Keratinocyte (primary cell): ENCODE measurements around the gene PLA2R1. TPM values are rescaled to one million over a fixed set of nuclear protein-coding genes. Genes with fewer than 3 reads are reported as not detected.
A peak's percentile ranks its signal among the peaks of the same experiment; 100 is the strongest.

Experiments used
- DNase-seq: peaks from one replicate; pipeline ENCODE4 v3.0.0-alpha.2; 2011; ENCODE audit warnings: low read depth, missing footprints, low spot score
- FAIRE-seq: peaks from 2 replicates; lab custom pipeline; 2011; peaks lifted over from hg19 to GRCh38; lab: Jason Lieb, UNC
- H2AFZ ChIP-seq: 2 replicates; pipeline ENCODE4 v1.6.0; 2012; ENCODE audit warnings: low read length, control low read depth, inconsistent platforms; ENCODE audit not compliant: control insufficient read depth
- H3K27ac ChIP-seq: 2 replicates; pipeline ENCODE4 v1.5.1; 2011; ENCODE audit warnings: low read length; ENCODE audit not compliant: control insufficient read depth, insufficient read depth
- H3K27me3 ChIP-seq: 3 replicates; pipeline ENCODE4 v1.6.0; 2011; ENCODE audit warnings: low read length; ENCODE audit not compliant: control insufficient read depth, insufficient read depth; ENCODE audit errors: extremely low read depth
- H3K36me3 ChIP-seq, 2 experiments: 2 replicates in 1 of 2; 3 replicates in 1 of 2; pipeline ENCODE4 v1.5.1; 2011; ENCODE audit warnings: low read length in 2 of 2, mild to moderate bottlenecking in 1 of 2; ENCODE audit not compliant: control insufficient read depth in 2 of 2, insufficient read depth in 2 of 2; ENCODE audit errors: extremely low read depth in 1 of 2
- H3K4me1 ChIP-seq: 3 replicates; pipeline ENCODE4 v1.5.1; 2011; ENCODE audit warnings: low read length; ENCODE audit not compliant: control insufficient read depth, insufficient read depth; ENCODE audit errors: extremely low read depth
- H3K4me2 ChIP-seq: 3 replicates; pipeline ENCODE4 v1.6.0; 2011; ENCODE audit warnings: low read depth, low read length; ENCODE audit not compliant: control insufficient read depth, insufficient read depth; ENCODE audit errors: extremely low read depth
- H3K4me3 ChIP-seq, 3 experiments: fragments of 200-600 bp in 1 of 3; sonication (generic) in 1 of 3; 2 replicates in 2 of 3; 3 replicates in 1 of 3; pipeline ENCODE4 v1.5.1; 2011 to 2016; ENCODE audit warnings: low read length in 3 of 3, mild to moderate bottlenecking in 3 of 3, control low read depth in 2 of 3, inconsistent platforms in 1 of 3, low read depth in 1 of 3, mixed read lengths in 1 of 3, mixed run types in 1 of 3, moderate library complexity in 1 of 3; ENCODE audit not compliant: control insufficient read depth in 2 of 3, insufficient read depth in 2 of 3; ENCODE audit errors: extremely low read depth in 1 of 3
- H3K79me2 ChIP-seq: 2 replicates; pipeline ENCODE4 v1.6.0; 2012; ENCODE audit warnings: low read length; ENCODE audit not compliant: control insufficient read depth, insufficient read depth
- H3K9ac ChIP-seq: 3 replicates; pipeline ENCODE4 v1.6.0; 2011; ENCODE audit warnings: low read length; ENCODE audit not compliant: control insufficient read depth, insufficient read depth; ENCODE audit errors: extremely low read depth
- H3K9me1 ChIP-seq: 3 replicates; pipeline ENCODE4 v1.6.0; 2011; ENCODE audit warnings: low read length; ENCODE audit not compliant: control insufficient read depth, insufficient read depth; ENCODE audit errors: extremely low read depth
- H3K9me3 ChIP-seq: 2 replicates; pipeline ENCODE4 v1.5.1; 2012; ENCODE audit warnings: low read depth, low read length; ENCODE audit not compliant: control insufficient read depth
- H4K20me1 ChIP-seq: 3 replicates; pipeline ENCODE4 v1.6.0; 2011; ENCODE audit warnings: low read length; ENCODE audit not compliant: control insufficient read depth, insufficient read depth; ENCODE audit errors: extremely low read depth
- CTCF ChIP-seq, 3 experiments: IDR thresholded peaks in 1 of 3; conservative IDR thresholded peaks in 1 of 3; optimal IDR thresholded peaks in 1 of 3; 2 replicates in 2 of 3; 3 replicates in 1 of 3; pipeline versions ENCODE3 to v1.5.1; 2011; ENCODE audit warnings: low read length in 3 of 3, mild to moderate bottlenecking in 3 of 3, moderate library complexity in 2 of 3, control low read depth in 1 of 3, inconsistent platforms in 1 of 3; ENCODE audit not compliant: insufficient read depth in 2 of 3; ENCODE audit errors: extremely low read depth in 1 of 3
- EZH2 ChIP-seq: IDR thresholded peaks from one replicate; pipeline ENCODE4 v1.6.1; 2012; ENCODE audit warnings: inconsistent platforms, mild to moderate bottlenecking, low read length, moderate library complexity
- dilution Hi-C: fragments of 300-500 bp; cut with MboI; formaldehyde crosslinking; loops from one replicate; pipeline ENCODE4 v1.7.0; 2020; ENCODE audit warnings: low sequenced_read_pairs; ENCODE audit not compliant: extremely low pct_ligation_motif_present
- polyA plus RNA-seq, 5 experiments: library from polyadenylated mRNA; depleted of rRNA in 3 of 5; stranded (reverse) in 3 of 5; stranded (forward) in 1 of 5; unstranded in 1 of 5; fragments of >200 nt; gene quantifications; 1 replicate in 1 of 5; 2 replicates in 3 of 5; 3 replicates in 1 of 5; pipeline versions ENCODE4 v1.2.1 to v1.2.3, GENCODE V29; 2011 to 2012; ENCODE audit warnings: missing spikeins in 2 of 5, low read depth in 1 of 5, low replicate concordance in 1 of 5

The PLA2R1 gene
- polyA plus RNA-seq, 1 donor (not counting 4 experiments of a cell fraction or from before 2014, with no cell fraction given), result 12.3 TPM

- H4K20me1 ChIP-seq, result no peaks in the 10 kb centered on the region
- no peaks in the 10 kb centered on the region for H3K9me3 ChIP-seq
- dilution Hi-C loops, result no loop called here
- H3K9ac ChIP-seq, result no peak overlapping the region
- H3K27ac ChIP-seq, result no peak overlapping the region
- TF ChIP-seq EZH2 (no peak), CTCF (optimal IDR thresholded peaks at IDR 0.05 in 1 of 3, IDR thresholded peaks at IDR 0.05 in 1 of 3, conservative IDR thresholded peaks at IDR 0.05 in 1 of 3; ENCODE audit: extremely low read depth in 1 of 3, insufficient read depth in 2 of 3, low read length in 3 of 3) (no peak)
- no peak overlapping the region for H3K4me3 ChIP-seq
- H3K79me2 ChIP-seq, result no peaks in the 10 kb centered on the region
- DNase-seq (no peak), FAIRE-seq (no peak)
- H2AFZ ChIP-seq, result no peak overlapping the region
- H3K9me1 ChIP-seq, result no peaks in the 10 kb centered on the region
- H3K27me3 ChIP-seq, result no peaks in the 10 kb centered on the region
- no peak overlapping the region for H3K4me2 ChIP-seq
- H3K4me1 ChIP-seq, result no peaks in the 10 kb centered on the region
- H3K36me3 ChIP-seq, result peaks cover 3 to 13% of the 10 kb centered on the region in 2 experiments
These were observed 56.9 kb downstream of the PLA2R1 start for GRCh38 chr2:160005476-160005875.

- Histone ChIP-seq H3K27ac (no peak overlapping the region), H3K4me3 (no peak overlapping the region), H3K4me2 (no peak overlapping the region), H3K27me3 (no peaks in the 10 kb centered on the region), H3K36me3 (peaks cover 0 to 1% of the 10 kb centered on the region in 2 experiments), H3K9me3 (no peaks in the 10 kb centered on the region), H2AFZ (no peak overlapping the region), H4K20me1 (no peaks in the 10 kb centered on the region), H3K4me1 (peaks cover 3% of the 10 kb centered on the region), H3K9ac (no peak overlapping the region), H3K79me2 (no peaks in the 10 kb centered on the region), H3K9me1 (no peaks in the 10 kb centered on the region)
- dilution Hi-C loops, result no loop called here
- FAIRE-seq (no peak), DNase-seq (no peak)
- peak in 2 of 3 experiments; percentile 35 to 39 for TF ChIP-seq CTCF (optimal IDR thresholded peaks at IDR 0.05 in 1 of 3, IDR thresholded peaks at IDR 0.05 in 1 of 3, conservative IDR thresholded peaks at IDR 0.05 in 1 of 3; ENCODE audit: extremely low read depth in 1 of 3, insufficient read depth in 2 of 3, low read length in 3 of 3)
- no peak for TF ChIP-seq EZH2
These were observed 63.5 kb downstream of the PLA2R1 start for GRCh38 chr2:159998961-159999360.
